ENCODE data around the gene CDHR3.

CDHR3 gene

GRCh38 chr7:106070567-106071254, 107.6 kb downstream of the CDHR3 start:
- Histone ChIP-seq H3K36me3 (ENCODE audit: control insufficient read depth, insufficient read depth, low read length) (no peaks in the 10 kb centered on the region), H3K79me2 (no peaks in the 10 kb centered on the region), H3K9ac (no peak overlapping the region), H3K27ac (peak overlapping the region; percentile 85), H3K4me2 (ENCODE audit: low read length) (peak overlapping the region; percentile 43), H3K4me3 (ENCODE audit: low read depth, low read length) (no peak overlapping the region), H3K27me3 (ENCODE audit: control insufficient read depth, insufficient read depth, low read length) (no peaks in the 10 kb centered on the region), H3K9me3 (ENCODE audit: control insufficient read depth, low read length) (no peaks in the 10 kb centered on the region), H3K4me1 (peaks cover 66% of the 10 kb centered on the region), H2AFZ (peak overlapping the region; percentile 10)
- TF ChIP-seq, protein P1, sequence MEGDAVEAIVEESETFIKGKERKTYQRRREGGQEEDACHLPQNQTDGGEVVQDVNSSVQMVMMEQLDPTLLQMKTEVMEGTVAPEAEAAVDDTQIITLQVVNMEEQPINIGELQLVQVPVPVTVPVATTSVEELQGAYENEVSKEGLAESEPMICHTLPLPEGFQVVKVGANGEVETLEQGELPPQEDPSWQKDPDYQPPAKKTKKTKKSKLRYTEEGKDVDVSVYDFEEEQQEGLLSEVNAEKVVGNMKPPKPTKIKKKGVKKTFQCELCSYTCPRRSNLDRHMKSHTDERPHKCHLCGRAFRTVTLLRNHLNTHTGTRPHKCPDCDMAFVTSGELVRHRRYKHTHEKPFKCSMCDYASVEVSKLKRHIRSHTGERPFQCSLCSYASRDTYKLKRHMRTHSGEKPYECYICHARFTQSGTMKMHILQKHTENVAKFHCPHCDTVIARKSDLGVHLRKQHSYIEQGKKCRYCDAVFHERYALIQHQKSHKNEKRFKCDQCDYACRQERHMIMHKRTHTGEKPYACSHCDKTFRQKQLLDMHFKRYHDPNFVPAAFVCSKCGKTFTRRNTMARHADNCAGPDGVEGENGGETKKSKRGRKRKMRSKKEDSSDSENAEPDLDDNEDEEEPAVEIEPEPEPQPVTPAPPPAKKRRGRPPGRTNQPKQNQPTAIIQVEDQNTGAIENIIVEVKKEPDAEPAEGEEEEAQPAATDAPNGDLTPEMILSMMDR (IDR thresholded peaks at IDR 0.05): no peak

DNA sequence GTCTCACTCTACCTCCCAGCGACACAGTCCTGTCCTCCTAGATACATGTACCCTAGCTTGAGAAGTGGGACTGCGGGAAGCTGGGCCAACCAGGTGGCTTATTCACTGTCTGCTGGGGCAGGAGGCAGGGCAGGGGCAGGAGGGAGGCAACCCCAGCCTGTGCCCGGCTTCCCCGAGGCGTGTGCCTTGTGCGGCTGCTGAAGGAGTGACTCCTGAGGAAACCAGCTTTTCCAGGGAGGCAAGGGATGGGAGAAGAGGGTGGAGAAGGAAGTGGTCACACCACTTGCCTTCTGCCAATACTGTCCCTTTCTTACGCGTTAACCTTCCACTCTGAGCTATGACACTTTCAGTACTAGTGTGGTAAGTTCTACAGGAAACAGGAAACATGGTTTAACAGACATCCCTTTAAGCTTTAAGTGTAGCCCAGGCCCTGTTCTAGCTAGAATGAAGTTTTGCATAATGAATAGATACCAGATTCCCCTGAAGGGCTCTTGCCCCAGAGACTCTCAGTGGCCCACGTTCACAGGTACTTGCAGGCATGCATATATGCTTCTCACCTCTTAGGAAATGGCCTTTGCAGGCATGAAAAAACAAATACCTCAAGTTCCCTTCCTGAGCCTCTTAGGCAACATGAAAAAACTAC, 108.4 kb downstream of the CDHR3 start:
- Histone ChIP-seq H3K27ac (peak overlapping the region; percentile 85), H2AFZ (peak overlapping the region; percentile 80), H3K79me2 (no peaks in the 10 kb centered on the region), H3K4me3 (ENCODE audit: low read depth, low read length) (peak overlapping the region; percentile 17), H3K4me2 (ENCODE audit: low read length) (peak overlapping the region; percentile 43), H3K9ac (no peak overlapping the region), H3K9me3 (ENCODE audit: control insufficient read depth, low read length) (no peaks in the 10 kb centered on the region), H3K36me3 (ENCODE audit: control insufficient read depth, insufficient read depth, low read length) (no peaks in the 10 kb centered on the region), H3K4me1 (peaks cover 66% of the 10 kb centered on the region), H3K27me3 (ENCODE audit: control insufficient read depth, insufficient read depth, low read length) (no peaks in the 10 kb centered on the region)
- TF ChIP-seq, protein P1 (IDR thresholded peaks at IDR 0.05): no peak

GRCh38 chr7:106071999-106072714, 109.1 kb downstream of the CDHR3 start:
- H3K79me2 ChIP-seq: no peaks in the 10 kb centered on the region
- peaks cover 73% of the 10 kb centered on the region for H3K4me1 ChIP-seq
- H2AFZ ChIP-seq: peak overlapping the region; percentile 80
- H3K4me2 ChIP-seq (ENCODE audit: low read length): peak overlapping the region; percentile 54
- no peaks in the 10 kb centered on the region for H3K9me3 ChIP-seq (ENCODE audit: control insufficient read depth, low read length)
- TF ChIP-seq, protein P1 (IDR thresholded peaks at IDR 0.05): no peak
- no peaks in the 10 kb centered on the region for H3K36me3 ChIP-seq (ENCODE audit: control insufficient read depth, insufficient read depth, low read length)
- peak overlapping the region; percentile 23 for H3K4me3 ChIP-seq (ENCODE audit: low read depth, low read length)
- H3K27ac ChIP-seq: peak overlapping the region; percentile 85
- no peak overlapping the region for H3K9ac ChIP-seq
- no peaks in the 10 kb centered on the region for H3K27me3 ChIP-seq (ENCODE audit: control insufficient read depth, insufficient read depth, low read length)

DNA sequence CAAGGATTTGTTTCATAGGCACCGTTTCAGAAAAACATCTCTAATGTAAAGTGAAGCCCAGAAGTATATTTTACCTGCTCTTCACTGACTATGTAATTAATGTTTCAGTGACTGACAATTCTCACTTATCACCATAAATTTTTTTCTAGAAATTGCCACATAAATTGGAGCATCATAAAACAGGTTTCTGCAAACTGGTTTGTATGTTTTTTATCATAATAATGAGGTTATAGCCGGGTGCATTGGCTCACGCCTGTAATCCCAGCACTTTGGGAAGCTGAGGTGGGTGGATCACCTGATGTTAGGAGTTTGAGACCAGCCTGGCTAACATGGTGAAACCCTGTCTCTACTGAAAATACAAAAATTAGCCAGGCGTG, 109.6 kb downstream of the CDHR3 start:
- Histone ChIP-seq H3K27me3 (ENCODE audit: control insufficient read depth, insufficient read depth, low read length) (no peaks in the 10 kb centered on the region), H3K4me2 (ENCODE audit: low read length) (peak overlapping the region; percentile 54), H3K79me2 (no peaks in the 10 kb centered on the region), H3K27ac (peak overlapping the region; percentile 85), H3K4me1 (peaks cover 76% of the 10 kb centered on the region), H3K36me3 (ENCODE audit: control insufficient read depth, insufficient read depth, low read length) (no peaks in the 10 kb centered on the region), H3K9ac (no peak overlapping the region), H2AFZ (peak overlapping the region; percentile 80), H3K9me3 (ENCODE audit: control insufficient read depth, low read length) (no peaks in the 10 kb centered on the region), H3K4me3 (ENCODE audit: low read depth, low read length) (peak overlapping the region; percentile 23)
- TF ChIP-seq, protein P1 (IDR thresholded peaks at IDR 0.05): no peak

All from parathyroid adenoma (tissue), 2 donors.